ENCODE measurements around the gene PLA2G2D.

DNA sequence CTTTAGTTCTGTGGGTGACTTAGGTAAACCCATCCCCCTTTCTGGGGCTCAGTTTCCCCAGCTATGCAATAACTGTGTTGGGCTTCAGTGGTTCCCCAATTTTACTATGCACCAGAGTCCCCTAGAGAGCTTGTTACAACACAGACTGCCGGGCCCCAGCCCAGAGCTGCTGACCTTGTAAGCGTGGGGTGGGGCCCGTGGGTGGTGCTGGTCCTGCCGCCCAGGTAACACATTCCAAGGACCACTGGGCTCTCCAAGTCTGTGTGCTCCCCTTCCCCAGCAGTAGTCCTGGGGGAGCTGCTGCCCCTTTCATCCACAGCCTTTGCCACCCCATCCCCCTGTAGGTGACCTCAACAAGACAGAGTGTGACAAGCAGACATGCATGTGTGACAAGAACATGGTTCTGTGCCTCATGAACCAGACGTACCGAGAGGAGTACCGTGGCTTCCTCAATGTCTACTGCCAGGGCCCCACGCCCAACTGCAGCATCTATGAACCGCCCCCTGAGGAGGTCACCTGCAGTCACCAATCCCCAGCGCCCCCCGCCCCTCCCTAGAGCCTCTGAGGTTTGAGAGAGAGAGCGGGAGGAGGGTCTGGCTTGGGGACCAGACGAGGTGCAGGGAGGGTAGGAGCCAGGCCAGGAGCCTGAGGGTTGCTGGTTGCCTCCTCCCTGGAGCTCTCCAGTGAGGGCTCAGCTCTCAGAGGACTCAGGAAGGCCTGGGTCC, 28.7 kb upstream of the PLA2G2D start:
- TF ChIP-seq, protein P1, sequence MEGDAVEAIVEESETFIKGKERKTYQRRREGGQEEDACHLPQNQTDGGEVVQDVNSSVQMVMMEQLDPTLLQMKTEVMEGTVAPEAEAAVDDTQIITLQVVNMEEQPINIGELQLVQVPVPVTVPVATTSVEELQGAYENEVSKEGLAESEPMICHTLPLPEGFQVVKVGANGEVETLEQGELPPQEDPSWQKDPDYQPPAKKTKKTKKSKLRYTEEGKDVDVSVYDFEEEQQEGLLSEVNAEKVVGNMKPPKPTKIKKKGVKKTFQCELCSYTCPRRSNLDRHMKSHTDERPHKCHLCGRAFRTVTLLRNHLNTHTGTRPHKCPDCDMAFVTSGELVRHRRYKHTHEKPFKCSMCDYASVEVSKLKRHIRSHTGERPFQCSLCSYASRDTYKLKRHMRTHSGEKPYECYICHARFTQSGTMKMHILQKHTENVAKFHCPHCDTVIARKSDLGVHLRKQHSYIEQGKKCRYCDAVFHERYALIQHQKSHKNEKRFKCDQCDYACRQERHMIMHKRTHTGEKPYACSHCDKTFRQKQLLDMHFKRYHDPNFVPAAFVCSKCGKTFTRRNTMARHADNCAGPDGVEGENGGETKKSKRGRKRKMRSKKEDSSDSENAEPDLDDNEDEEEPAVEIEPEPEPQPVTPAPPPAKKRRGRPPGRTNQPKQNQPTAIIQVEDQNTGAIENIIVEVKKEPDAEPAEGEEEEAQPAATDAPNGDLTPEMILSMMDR (IDR thresholded peaks at IDR 0.05; ENCODE audit: low read depth, low read length, poor library complexity, severe bottlenecking), result no peak
- no peak for TF ChIP-seq EZH2phosphoT487 (IDR thresholded peaks at IDR 0.05; ENCODE audit: borderline replicate concordance, low read length)

Data from DOHH2 (cell line).